NCI-H2029 (cell line): ENCODE results near the gene FAM204A.

ENCODE experiments used
- DNase-seq: peaks from one replicate; lab custom pipeline; 2025; lab: John Stamatoyannopoulos, UW

FAM204A gene

DNA sequence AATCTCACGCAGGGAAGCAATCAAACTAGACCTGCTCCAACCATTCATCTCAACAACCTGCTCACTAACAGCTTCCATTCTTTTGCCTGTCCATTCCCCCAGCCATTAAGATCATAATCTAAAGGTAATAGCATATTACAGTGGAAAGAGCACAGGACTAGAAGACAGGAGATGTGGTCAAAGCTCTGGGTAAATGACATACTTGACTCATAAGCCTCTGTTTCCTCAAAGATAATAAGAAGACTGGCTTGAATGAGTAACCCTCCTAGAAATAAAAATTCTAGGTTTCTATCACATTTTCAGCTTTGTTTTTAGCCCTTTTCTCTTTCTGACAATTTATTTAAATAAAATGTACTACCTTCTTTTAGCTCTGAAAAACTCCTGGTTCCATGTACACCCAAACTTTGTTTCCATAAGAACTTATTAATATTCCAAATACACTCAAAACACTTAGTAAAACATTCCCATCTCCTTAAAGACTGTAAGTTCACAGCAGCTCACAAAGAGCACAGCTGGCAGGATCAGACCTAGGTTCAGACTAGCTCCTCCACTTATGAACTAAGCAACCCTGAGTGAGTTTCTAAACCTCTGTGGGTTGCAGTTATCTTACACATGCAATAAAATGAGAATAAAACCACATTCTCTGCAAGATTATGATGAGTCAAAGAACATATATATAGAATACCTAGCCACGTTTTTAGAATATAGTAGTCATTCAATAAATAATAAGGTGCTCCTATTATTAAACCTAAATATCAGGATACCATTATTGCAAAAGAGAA is 11.6 kb downstream of the FAM204A start:
- no peak for DNase-seq

DNA sequence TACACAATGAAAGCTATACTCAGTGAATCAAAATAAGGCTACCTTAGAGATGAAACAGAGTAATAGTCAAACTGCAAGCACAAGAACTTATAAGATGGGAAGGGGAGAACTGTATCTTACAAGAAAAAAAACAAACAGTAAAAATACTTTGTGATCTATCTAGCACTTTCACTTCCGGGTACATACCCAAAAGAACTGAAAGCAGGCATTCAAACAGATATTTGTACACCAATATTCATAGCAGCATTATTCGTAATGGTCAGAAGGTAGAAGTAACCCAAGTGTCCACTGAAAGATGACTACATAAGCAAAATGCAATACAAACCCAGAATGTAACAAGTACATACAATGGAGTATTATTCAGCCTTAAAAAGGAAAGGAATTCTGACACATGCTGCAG is 18.0 kb downstream of the FAM204A start:
- DNase-seq, result no peak

- DNase-seq, result no peak
Measured at GRCh38 chr10:118321724-118322575, 20.2 kb downstream of the FAM204A start.

DNA sequence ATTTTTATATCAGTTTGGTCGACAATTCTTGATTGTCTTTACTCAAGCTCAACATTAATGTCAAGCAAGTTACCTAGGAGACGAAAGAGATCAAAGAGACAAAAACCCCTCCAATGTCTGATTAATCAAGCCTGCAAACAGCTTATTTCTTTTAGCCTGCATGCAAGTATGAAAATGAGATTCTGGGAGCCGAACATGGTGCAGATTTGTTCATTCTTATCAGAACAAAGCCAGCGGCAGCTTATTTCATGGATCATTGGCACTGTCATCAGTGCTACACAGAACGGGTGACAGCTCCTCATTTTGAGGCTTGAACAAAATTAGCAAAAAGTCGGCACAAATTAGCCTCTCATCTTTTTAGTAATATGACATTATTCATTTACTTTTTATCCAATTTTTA is 26.5 kb downstream of the FAM204A start:
- no peak for DNase-seq

GRCh38 chr10:118314882-118315281 is 27.2 kb downstream of the FAM204A start:
- DNase-seq, result no peak

DNA sequence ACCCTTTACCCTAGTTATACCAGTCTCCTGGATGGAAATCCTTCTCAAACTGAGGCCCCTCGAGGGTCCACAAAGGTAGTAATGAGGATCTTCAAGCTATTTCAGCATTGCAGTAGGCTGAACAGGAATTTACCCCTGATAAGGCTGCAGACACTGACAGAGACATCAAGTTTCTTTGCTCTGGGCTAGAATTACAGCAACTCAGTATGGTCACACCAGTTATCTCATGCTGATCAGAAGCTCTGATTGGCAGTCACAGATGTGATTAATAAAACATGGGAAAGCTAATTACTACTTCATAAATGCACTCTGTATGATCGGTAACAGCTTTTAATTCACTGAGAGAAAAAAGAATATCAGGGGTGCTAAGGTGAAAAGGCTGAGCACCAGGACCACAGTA is 30.6 kb downstream of the FAM204A start:
- DNase-seq, result no peak

GRCh38 chr10:118310822-118311221 is 31.3 kb downstream of the FAM204A start:
- DNase-seq, result no peak

DNA sequence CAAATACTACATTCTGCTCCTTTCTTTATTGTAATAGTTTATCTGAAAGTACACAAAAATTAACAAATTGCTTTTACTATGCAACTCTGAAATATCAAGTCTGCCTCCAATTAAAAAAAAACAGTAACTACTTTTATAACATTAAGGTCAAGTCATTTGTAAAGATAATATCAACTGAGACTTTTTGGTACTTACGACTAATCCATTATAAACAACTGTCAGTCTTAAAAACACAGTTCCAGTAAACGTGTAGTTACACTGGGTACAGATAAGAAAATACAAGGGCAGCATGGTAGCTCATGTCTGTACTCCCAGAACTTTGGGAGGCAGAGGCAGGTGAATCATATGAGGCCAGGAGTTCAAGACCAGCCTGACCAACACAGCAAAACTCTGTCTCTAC is 32.2 kb downstream of the FAM204A start:
- DNase-seq, result no peak

DNA sequence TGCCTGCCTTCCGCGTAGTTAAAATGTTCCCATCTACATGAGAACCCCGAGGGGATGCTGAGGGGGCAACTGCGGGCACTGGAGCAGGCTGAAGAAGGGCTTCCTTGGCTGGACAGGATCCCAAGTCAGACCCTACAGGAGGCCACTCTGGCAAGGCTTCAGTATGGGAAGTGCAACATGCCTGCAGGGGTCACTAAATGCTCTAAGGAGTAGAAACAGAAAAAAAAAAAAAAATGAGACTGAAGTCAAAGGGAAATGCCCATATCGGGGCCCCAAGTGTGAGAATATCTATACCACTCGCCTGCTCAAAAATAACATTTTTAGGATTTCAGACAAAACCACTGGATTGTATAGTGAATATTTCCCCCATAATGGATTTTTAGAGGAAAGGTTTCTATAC is 33.5 kb downstream of the FAM204A start:
- no peak for DNase-seq

- DNase-seq, result no peak
Measured at GRCh38 chr10:118307859-118308258, 34.3 kb downstream of the FAM204A start.

DNA sequence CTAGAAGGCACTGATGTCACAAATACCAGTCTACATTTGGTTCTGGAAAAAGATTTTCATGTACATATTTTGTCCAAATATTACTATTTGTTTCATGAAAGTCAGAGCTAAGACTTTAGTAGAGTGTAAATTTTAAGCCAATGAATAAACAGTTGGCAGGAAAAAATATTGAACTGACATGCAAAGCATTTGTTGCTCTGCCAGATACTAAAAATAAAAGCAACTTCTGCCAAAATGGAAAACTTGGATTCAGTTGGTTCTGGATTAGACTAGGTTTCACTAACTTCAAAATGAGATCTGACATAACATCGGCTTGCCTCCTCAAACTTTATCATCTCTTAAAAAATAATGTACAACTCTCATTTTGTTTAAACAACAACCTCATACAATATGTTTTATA is 34.9 kb downstream of the FAM204A start:
- no peak for DNase-seq

DNA sequence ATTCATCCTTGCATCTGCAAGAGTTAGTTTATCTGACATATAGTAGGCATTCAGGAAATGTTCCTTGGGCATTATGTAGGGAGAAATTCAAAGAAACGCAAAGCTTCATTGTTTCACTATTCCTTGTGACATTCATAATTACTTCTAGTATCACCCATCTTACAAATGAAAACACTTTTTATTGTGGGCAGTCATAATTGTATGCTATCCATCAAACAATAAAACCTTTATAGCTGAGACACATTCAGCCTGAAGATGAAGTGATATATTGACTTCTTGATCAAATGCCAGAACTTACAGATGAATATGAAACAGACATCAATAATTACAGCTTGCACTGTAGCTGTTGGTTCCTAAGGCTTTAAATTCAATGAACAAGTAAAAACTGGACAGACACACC is 36.4 kb downstream of the FAM204A start:
- no peak for DNase-seq

DNA sequence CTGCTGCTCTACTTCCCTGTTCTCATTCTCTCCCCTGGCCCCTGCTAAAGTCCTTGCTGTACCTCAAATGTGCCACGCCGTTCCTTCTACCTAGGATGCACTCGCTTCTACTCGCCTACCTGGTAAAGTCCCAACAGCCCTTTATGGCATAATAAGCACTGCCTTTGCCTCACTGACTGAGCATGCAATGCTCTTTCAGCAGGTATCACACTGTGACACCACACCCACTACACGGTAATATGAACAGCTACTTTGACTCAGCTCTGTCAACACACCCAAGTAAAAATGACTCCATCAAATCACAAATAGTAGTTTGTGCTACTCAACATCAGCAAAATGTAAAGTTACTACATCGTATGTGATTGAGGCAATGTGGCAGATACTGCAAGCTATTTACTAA is 37.6 kb downstream of the FAM204A start:
- no peak for DNase-seq

DNA sequence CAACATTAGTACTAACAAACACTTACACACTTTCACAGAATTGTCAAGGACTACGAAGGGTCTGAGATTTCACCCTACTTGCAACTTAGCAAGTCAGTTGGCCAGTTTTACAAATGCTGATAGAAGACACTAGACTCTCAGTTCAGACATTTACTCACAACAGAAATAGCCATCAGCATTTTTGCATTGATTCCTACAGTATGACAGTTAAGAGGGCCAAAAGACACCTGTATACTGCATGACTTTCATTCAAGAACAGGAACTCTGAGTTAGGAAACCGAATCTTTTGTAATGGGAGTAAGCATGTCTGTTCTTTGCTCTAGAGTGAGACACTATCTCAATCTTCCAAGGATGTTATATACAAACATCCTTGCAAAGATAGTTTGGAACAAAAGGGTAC is 40.9 kb downstream of the FAM204A start:
- DNase-seq, result no peak

DNA sequence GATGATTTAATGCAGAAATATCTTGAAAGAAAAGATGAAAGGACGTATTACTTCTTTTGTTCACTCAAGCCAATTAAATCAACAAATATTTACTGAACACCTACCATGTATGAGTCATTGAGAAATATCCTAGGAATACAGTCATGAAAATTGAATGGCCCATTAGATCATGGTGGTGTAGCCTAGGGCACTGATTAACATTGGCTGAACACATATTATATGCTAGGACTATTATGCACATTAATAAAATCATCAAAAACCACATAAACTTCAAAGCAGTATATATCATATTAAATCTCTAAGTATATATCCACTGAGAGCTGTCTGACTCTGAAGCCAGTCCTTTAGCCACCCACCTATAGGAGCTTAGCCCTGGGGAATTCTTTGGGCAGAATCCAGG is 41.8 kb downstream of the FAM204A start:
- no peak for DNase-seq

- DNase-seq, result no peak
Measured at GRCh38 chr10:118298787-118299186, 43.3 kb downstream of the FAM204A start.

DNA sequence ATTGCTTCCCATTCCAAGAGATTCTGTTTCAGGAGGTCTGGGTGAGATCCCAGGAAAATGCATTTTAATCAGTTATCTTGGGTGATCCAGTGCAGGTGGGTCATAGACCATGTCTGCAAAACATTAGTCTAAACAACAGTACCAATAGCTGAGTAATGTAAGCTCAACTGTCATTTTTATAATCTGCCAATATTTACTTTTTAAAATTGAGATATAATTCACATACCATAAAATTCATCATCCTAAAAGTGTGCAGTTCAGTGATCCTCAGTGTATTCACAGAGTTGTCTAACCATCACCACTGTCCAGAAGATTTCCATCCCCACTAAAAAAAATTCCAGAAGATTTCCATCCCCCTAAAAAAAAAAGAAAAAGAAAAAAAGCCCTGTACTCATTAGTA is 51.0 kb downstream of the FAM204A start:
- no peak for DNase-seq

DNA sequence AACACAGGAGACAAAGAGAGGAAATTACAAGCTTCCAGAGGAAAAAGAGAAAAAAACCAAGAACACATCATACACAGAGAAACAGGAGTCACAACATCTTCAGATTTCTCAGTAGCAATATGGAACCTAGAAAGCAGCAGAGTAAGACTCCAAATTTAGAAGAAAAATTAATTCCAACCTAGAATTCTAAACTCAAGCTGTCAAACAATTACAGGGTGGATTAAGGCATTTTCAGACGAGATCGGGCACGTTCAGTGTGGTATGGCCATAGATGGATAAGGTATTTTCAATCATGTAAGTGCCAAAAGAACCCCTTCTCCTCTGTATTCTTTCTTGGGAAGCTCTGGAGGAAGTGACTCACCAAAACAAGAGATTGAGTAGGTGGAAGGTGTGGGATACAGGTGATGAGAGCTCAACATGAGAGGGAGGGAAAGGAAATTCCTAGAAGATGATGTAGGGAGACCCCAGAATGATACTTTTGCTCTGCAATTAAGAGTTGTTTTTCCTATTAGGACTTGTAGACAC is 51.6 kb downstream of the FAM204A start:
- no peak for DNase-seq

GRCh38 chr10:118287076-118287806 is 54.9 kb downstream of the FAM204A start:
- no peak for DNase-seq

DNA sequence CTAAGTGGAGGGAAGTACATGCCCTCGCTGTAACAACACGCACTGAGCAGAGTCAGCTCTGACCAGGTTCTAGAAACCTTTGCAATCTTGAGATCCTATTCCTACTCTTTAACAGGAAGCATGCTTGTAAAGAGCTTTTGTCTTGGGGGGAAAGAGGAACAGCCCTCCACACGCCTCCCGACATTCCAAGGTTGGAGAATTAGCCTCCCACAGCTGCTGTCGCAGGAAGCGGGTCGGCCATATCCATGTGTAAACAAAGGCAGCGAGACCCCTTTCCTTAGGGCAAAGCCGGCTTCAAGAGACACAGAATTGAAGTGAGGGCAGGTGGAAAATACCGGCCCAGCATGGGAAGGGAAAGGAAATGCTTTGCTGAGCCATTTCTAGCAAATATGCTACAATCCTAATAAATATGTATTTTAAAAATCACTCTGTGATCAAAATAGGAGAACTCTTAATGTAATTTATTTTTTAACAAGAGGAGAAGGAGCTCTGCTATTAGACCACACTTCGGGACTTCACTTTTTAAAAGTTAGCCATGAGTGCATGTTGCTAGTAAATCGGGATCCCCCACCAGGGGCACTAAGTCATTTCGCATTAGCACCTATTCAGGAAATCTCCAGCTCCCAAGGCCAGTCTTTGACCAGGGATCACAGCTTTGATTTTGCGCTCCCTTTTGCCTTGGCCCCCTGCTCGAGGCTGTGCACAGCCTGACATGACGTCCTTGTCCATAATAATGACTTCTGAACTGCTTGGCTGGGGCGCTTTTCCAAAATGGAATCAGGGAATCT is 55.9 kb downstream of the FAM204A start:
- no peak for DNase-seq

GRCh38 chr10:118282670-118283069 is 59.5 kb downstream of the FAM204A start:
- no peak for DNase-seq

DNA sequence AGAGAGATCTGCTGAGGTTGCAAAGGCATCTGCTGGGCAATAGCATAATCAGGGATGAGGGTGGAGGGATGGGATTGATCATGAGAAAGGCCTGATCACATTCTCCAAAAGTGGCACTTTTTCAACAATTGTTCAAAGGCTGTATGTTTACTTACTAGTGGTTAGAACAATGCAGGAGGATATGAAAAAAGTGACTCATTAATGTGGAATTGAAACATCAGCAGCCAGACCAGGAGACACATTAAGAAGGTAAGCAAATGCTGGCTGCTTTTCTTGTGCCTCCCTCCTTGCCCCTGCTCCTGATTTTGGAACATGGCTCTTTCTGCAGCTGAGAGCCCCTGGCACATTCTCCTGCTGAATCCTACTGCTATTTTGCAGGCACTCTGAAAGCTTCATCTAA is 63.5 kb downstream of the FAM204A start:
- DNase-seq, result no peak
